Measurements from ENCODE around the gene DIAPH3.

Gene DIAPH3

DNA sequence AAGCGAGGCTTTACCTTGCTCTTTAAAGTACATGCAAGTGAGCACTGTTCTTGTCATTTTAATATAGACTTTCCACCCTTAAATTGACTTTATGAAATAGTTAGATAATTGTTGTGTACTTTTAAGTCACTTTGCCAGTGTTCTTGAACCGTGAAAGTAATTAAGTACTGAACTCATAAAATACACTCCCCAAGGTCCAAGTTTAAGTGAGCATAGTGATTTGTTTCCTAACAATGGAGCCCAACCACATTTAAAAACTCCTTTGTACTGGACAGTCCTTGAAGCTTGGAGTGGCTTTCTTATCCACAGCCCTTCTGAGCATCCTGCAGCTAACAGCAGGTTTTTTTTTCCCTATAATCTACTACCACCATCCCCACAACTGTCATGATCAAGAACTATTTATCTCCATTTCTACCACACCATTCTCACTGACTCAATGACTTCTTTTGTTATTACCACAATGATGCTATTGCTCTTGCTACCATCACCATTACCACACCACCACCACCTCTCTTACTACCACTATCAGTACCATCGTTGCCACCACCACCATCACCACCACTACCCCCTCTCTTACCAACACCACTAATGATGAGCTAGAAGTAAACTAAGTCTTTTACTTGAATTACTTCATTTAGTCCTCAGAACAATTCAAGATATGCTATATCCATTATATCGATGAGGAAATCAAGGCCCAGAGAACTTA, 452.6 kb downstream of the DIAPH3 start:
- DNase-seq (ENCODE audit: low read depth): no peak
- no peak overlapping the region for H3K4me3 ChIP-seq (ENCODE audit: low read depth, low read length)

DNA sequence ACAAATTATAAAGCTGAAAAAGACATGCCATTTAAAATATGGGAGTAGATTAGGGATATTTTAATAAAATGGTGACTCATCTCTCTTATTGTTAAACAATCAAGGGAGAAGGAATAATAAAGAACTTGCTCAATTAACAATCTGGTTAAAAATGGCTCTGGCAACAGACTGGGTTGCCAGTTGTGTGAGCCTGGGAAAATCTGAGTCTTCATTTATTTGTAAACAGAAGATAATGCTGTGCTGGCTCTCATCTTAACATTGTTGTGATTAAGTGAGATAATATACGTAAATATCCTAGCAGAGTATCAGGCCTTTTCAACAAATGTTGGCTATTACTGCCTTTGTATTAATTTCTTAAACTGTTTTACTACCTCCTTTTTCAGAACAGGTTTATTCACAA, 453.3 kb downstream of the DIAPH3 start:
- no peak for DNase-seq (ENCODE audit: low read depth)
- no peak overlapping the region for H3K4me3 ChIP-seq (ENCODE audit: low read depth, low read length)

DNA sequence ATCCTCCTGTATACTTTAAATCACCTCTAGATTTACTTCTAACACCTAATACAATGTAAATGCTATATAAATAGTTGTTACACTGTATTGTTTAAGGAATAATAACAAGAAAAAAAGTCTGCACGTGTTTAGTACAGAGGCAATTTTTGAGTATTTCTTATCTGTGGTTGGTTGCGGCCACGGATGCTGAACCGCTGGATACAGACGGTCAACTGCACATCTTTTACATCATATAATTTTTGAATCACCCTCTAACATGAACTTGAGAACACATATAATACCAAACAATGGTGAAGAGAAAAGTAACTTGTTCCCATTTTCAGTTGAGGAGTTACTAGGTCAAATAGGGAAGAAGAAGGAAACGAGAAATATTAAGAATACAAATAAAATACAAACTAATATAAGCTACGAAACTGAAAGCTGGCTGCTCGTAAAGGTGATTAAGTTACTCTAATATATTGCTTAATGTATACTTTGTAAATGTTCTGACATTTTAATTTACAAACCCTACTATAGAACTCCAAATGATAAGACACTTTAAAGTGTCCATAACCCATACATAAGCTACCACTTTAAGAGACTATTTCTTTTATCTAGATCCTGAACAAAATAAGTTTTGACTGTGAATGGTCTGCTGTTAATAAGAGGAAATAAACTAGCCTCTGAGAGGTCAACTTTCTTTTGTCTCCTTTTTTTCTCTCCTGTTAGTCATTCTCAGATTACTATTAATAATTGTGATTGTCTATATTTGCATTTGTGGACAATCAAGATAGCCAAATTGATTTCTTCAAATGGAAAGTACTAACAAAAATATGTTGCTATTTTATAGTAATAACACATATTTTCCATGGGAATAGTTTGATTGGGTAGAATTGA, 457.4 kb downstream of the DIAPH3 start:
- H3K4me3 ChIP-seq (ENCODE audit: low read depth, low read length): no peak overlapping the region
- DNase-seq (ENCODE audit: low read depth): no peak

DNA sequence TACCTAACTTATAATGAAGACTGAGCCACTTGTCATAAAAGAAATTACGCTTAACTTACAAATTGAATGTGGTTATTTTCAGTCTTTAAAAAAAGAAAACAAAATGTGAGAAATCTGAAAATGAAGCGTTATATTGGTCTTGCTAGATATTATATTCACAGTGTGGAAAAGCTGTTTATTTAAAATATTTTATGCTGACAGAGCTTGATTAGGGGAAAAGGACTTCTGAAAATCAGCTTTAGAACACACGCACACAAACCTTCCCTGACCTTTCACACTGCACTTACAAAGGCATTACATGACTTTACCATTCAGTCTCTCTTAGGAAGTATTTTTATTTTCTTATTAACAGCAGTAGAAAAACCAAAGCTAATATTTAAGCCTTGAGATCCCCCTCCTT, 461.5 kb downstream of the DIAPH3 start:
- H3K4me3 ChIP-seq (ENCODE audit: low read depth, low read length): no peak overlapping the region
- no peak for DNase-seq (ENCODE audit: low read depth)

DNA sequence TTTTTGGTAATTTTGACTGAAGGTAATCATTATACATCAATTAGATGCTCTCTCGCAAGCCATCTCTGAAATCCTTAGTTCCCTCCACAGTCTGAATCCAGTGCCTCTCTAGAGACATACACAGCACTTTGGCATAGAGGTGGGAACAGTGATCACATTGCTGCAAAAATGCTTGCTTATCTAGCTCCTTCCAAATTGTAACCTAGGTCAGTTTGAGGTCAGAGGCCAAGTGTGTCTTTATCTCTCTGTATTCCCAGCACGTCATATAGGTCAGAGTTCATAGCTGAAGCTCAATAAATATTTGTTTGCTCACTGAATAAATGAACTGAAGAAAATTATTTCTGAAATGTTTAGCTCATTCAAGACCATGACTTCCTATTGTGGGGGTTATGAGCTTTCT, 462.5 kb downstream of the DIAPH3 start:
- DNase-seq (ENCODE audit: low read depth): no peak
- H3K4me3 ChIP-seq (ENCODE audit: low read depth, low read length): no peak overlapping the region

DNA sequence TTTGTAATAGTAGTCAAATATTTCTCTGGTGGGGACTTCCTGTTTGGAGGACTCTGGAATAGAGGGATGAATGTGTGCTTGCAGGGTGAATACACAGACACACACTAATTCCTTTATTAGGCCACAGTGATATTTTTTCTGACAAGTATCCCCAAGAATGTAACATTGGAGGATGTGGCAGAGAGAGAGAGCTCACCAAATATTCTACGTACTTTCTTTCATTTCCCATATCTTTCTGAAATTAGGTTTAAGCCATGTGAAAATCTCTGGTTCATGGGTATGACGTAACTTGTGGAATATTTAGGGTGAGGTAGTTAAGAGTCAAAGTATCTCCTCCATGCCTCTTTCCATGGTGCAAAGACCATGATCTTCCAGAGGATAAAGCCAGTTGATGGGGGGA, 463.4 kb downstream of the DIAPH3 start:
- no peak overlapping the region for H3K4me3 ChIP-seq (ENCODE audit: low read depth, low read length)
- no peak for DNase-seq (ENCODE audit: low read depth)

DNA sequence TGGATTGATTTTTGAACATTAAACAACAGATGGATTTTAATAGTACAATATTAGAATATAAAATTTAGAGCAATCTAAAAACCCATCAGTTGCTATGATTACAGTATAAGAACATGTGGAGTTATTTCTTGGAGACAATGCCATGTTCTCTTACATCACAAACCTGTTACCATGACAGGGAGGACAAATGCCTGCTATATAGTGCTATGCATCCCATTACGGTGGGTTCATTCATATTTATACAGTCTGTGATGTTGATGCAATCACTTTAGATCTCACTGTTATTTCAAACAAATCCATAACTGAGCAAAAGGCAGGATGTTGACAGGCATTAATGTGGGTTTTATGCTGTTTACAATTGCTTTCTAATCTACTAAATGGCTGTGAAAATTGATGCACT, 467.5 kb downstream of the DIAPH3 start:
- no peak overlapping the region for H3K4me3 ChIP-seq (ENCODE audit: low read depth, low read length)

DNA sequence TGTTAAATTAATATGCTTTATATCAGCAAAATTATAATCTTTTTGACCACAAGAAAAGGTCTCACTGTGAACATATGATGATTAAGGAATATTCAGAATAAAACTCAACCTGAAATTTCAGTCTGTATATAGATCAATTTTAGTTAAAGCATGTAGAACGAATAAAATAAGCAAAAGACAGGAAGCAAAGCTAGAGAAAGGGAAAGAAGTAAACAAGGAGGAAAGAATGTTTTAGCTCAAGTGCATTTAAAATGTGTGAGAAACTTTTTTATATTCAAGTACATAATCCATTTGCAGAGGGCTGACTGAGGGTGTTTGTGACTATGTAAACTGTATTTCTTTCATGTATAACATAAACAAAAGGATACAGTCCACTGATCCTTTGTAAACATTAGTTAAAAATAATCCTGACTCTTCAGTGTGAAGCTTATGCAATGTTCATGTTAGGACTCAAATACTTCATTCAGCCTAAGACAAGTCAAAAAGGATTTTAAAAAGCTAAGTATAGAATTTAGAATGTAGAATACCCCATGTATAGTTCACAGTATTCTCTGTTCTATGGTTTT, 472.1 kb downstream of the DIAPH3 start:
- no peak overlapping the region for H3K4me3 ChIP-seq (ENCODE audit: low read depth, low read length)
- no peak for DNase-seq (ENCODE audit: low read depth)

More for the DNA sequence above, 467.5 kb downstream of the DIAPH3 start:
- DNase-seq (ENCODE audit: low read depth): no peak

DNA sequence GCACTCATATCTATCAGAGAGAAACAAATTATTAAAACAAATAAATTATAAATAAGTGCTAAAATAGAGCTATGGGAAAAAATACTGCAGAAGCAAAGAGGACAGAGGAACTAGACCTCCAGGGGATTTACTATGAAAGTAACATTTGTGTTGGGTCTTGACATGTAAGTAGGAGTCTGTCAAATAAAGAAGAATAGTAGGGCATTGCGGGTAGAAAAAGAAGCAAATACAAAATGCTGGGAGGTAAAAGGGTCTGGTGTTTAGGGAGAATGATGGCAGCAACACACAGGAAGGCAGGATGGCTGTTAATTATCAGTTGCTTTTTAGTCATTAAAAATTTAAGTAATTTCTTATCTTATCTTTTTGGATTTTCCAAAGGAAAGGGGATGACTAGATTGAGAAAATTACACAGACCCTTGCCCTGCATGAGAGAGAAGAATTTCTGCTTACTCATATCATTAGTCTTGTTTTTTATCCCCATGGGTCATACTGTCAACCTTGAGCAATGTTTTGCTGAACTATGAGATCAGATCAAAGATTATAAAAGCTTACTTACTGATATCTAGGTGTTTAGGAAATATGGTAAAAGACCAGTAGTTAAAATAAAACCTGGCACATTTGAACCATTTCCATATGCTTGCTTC, 472.7 kb downstream of the DIAPH3 start:
- no peak overlapping the region for H3K4me3 ChIP-seq (ENCODE audit: low read depth, low read length)
- DNase-seq (ENCODE audit: low read depth): peak; percentile 26

DNA sequence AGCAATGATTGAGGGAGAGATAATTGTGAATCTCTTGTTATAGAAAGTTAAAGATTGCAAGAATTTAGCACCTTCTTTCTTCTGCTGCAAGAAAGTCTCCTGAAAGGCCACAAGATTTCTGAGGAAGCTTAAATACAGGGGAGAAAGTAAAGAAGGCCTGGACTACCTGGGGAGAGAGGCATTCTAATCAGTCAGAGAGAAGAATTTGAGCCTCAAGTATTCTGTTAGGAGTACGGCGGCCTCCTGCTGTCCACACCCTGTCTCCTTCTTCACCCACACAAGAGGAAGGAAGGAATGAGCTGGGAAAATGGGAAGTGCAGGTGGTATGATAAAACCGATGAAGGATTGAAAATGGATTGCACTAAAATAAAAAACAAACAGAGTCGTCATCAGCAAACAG, 474.7 kb downstream of the DIAPH3 start:
- no peak for DNase-seq (ENCODE audit: low read depth)
- H3K4me3 ChIP-seq (ENCODE audit: low read depth, low read length): no peak overlapping the region

DNA sequence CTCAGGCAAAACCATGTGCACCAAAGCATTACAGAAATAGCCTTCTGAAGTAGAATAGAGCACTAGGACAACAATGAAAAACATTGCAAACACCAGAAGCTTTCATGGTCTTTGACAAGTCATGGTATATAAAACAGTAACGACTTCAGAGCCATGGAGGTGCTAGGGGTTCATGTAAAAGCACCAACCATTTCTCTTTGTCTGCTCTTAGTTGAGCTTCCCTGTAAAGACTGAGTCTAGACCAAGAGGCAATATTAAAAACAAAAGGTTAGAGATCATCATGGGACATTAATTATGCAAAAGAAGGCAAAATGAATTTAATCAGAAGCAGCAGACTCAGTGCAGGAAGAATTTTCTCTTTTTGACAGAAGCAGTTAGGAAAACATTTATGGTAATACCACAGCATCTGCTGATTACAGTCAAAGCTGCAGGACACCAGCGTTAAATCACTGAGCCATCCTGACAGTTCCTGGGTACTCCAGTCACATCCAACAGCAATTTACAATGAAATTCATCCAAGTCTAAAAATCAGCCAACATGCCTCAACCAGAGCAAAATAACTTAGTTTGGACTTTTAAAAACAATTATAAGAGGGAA, 476.8 kb downstream of the DIAPH3 start:
- DNase-seq (ENCODE audit: low read depth): no peak
- H3K4me3 ChIP-seq (ENCODE audit: low read depth, low read length): no peak overlapping the region

DNA sequence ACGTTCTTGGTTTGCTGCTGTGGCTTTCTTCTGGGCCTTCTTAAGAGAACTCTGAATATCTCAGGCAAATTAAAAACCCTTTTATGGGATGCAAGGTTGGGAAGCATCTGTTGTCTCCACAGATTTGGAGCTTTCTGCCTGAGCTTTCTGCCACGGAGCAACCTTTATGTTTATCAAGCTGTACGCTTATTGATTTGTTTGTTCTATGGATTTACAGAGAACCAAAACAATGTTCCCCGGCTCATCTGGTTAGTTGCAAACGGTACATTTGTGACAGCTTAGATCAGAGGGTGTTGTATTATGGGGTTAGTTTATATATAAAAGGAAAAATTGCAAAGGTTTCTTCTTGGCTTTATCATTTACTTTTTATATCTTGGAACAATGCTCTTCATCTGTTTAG, 479.6 kb downstream of the DIAPH3 start:
- no peak for DNase-seq (ENCODE audit: low read depth)
- H3K4me3 ChIP-seq (ENCODE audit: low read depth, low read length): no peak overlapping the region

DNA sequence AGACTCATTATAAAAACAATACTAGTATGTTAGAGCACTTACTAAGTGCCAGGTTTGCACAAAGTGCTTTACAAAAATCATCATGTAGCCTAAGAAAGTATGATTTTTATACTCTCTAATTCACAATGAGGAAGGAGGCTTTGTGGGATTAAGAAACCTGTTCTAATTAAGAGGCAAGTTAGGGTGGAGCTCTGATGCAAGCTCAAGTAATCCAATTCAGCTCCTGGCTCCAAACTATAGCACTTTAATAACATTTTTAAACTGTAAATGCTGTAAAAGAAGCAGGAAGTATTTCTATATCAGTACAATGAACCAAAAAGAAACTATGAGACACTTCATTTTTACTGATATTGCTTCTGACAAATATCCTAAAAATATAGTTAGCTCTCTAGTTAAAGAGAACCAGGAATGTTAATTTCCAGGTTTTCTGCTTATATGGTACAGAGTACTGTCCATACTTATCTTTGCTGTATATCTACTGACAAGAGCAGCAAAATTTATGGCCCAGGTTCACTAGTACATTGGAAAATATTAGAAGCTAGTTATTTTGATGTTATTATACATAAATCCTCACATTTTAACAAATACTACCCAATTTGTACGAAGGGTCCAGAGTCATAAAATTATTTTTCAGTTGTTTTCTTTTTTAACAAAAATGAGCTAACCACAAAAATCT, 482.0 kb downstream of the DIAPH3 start:
- H3K4me3 ChIP-seq (ENCODE audit: low read depth, low read length): no peak overlapping the region
- no peak for DNase-seq (ENCODE audit: low read depth)

DNA sequence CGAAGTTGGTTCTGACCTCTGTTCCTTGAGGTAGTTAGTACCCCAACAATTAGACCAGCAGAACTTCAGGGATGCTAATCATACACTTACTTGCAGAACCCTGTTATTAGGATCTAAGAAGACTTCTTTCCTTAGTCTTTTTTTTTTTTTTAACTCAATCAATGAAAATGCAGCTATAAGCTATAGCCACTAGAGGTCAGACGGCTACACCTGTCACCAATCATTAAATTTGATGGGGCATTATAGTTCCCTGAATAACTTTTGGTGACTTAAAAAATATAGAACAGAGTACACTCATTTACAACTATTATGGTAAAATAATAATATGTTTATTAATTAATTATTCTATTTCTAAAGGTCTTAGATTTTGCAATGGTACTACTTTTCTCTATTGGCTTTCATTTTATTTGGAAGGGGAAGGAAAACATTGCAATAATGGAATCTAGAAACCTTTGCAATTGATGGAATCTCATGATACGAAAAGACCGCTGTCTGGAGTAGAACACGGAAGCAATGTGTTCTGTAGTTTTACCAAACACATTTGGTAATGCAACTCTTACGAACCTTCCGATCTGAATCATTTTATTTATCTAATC, 483.2 kb downstream of the DIAPH3 start:
- H3K4me3 ChIP-seq (ENCODE audit: low read depth, low read length): no peak overlapping the region
- no peak for DNase-seq (ENCODE audit: low read depth)

DNA sequence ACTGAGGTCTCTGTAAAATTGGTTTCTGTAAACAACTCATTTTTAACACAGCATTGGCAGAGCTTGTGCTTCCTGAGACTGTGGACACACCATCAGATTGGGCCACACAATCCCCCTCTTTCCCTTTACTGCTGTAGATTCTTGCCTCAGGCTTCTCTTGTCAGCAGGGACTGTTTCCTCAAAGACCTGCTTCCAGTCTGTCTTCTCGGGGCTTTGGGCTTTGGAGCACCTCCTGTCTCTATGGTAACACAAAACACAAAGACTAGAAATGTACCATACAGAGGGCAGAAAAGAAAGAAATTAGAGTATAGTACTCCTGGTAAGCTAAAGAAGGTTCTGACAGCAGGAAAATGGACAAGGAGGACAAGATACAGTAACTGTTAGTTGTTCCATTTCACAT, 484.5 kb downstream of the DIAPH3 start:
- H3K4me3 ChIP-seq (ENCODE audit: low read depth, low read length): no peak overlapping the region
- no peak for DNase-seq (ENCODE audit: low read depth)

DNA sequence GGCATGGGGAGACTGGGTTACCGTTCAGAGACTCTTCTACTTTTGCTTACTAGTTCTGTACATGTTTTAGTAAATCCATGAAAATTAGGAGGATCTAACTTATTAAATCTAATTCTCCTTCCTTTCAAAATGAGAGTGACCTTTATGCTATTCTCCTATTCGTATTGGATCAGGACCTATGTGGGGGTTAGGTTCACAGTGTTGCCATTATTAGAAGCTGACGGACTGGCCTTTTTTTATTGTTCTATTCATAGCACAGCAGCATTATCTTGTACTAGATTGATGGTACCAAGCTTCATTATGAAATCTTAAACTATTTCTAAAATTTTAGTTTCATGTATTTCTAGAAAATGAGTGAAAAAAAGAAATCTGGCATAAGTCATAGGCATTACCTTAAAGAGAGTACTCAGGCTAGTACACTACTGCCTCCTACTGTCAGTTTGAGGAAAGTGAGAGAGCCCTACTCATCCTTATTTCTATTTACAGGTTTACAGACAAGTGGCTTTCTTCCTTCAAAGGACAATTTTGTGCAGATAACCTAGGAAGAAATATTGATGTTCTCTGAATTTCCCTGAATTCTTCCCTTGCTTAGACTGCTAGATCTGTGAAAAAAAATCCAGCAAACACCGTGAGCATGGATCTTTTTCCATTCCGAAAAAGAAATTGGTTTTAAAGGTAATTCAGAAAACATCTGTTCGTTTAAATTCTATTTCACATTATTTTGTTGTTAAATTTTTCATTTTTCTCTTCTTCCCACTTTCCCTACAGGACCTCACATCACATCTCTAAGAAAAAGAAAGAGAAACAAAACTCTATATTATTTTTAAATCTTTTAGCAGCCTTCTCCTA, 485.5 kb downstream of the DIAPH3 start:
- DNase-seq (ENCODE audit: low read depth): peak; percentile 26
- H3K4me3 ChIP-seq (ENCODE audit: low read depth, low read length): no peak overlapping the region

DNA sequence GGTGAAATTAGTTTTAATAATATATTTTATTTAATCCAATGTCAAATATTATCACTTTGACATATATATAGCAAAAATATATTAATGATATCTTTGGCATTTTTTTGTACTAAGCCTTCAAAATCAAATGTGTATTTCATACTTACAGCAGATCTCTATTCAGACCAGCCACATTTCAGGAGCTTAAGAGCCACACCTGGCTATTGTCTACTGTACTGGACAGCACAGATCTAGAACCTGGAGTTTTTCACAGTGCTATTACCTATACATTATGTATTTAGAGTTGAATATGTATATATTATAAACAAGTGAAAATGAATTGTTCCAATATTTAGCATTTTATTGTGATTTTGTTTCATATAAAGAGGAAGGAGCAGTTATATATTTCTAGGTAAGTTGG, 486.3 kb downstream of the DIAPH3 start:
- H3K4me3 ChIP-seq (ENCODE audit: low read depth, low read length): no peak overlapping the region
- no peak for DNase-seq (ENCODE audit: low read depth)

DNA sequence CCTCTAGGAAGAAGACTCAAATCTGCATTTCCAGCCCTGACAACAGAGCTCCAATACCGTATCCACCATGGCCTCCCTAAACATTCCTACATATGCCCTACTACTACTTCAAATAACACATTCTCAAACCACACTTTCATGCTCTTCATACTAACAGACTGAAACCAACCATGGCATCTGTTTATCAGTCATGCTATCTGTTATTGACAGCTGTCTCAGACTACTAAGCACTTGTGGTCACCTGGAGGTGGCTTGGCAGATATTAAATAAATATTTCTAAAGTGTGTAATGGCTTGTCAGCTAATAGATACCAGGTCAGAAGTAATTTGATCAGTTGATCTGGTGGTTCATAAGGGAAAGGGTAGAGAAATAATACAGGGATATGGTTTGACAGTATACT, 489.1 kb downstream of the DIAPH3 start:
- no peak for DNase-seq (ENCODE audit: low read depth)
- no peak overlapping the region for H3K4me3 ChIP-seq (ENCODE audit: low read depth, low read length)

All from skeletal muscle cell (primary cell).